Liver (tissue), 9 donors: ENCODE data around the gene TNS1. TPM values are rescaled to one million over a fixed set of nuclear protein-coding genes. Genes with fewer than 3 reads are reported as not detected.
A peak's percentile ranks its signal among the peaks of the same experiment; 100 is the strongest.

Experiments used
- DNase-seq: peaks from one replicate; pipeline ENCODE4 v3.0.0-alpha.2; 2017; ENCODE audit warnings: low spot score
- H3K27ac ChIP-seq, 2 donors: one replicate each; pipeline ENCODE4 v1.7.0; 2013; ENCODE audit warnings: inconsistent platforms in 2 of 2, low read length in 2 of 2, control low read depth in 1 of 2, low read depth in 1 of 2, mild to moderate bottlenecking in 1 of 2
- H3K27me3 ChIP-seq, 4 donors: one replicate each; pipeline versions ENCODE4 v1.6.1 to v1.7.0; 2013; ENCODE audit warnings: low read length in 3 of 4, inconsistent platforms in 1 of 4, mild to moderate bottlenecking in 1 of 4, moderate library complexity in 1 of 4; ENCODE audit not compliant: control insufficient read depth in 4 of 4, insufficient read depth in 4 of 4
- H3K36me3 ChIP-seq, 4 donors: one replicate each; pipeline versions ENCODE4 v1.6.1 to v1.7.0; 2013; ENCODE audit warnings: low read length in 3 of 4, mild to moderate bottlenecking in 3 of 4, low read depth in 1 of 4, moderate library complexity in 1 of 4; ENCODE audit not compliant: control insufficient read depth in 4 of 4, insufficient read depth in 3 of 4
- H3K4me1 ChIP-seq, 4 donors: one replicate each; pipeline versions ENCODE4 v1.6.1 to v1.7.0; 2013; ENCODE audit warnings: low read length in 3 of 4, mild to moderate bottlenecking in 3 of 4, moderate library complexity in 1 of 4; ENCODE audit not compliant: control insufficient read depth in 4 of 4, insufficient read depth in 4 of 4
- H3K4me3 ChIP-seq, 3 donors: one replicate each; pipeline versions ENCODE4 v1.6.1 to v1.7.0; 2013; ENCODE audit warnings: low read length in 3 of 3, control low read depth in 1 of 3, low read depth in 1 of 3, mild to moderate bottlenecking in 1 of 3
- H3K9ac ChIP-seq, 2 donors: one replicate each; pipeline ENCODE4 v1.7.0; 2013; ENCODE audit warnings: low read length in 2 of 2, mild to moderate bottlenecking in 2 of 2, moderate library complexity in 2 of 2, control low read depth in 1 of 2, low read depth in 1 of 2
- H3K9me3 ChIP-seq, 4 donors: one replicate each; pipeline versions ENCODE4 v1.6.1 to v1.7.0; 2013; ENCODE audit warnings: low read length in 3 of 4; ENCODE audit not compliant: control insufficient read depth in 4 of 4
- EGR1 ChIP-seq, 2 donors: IDR thresholded peaks; 2 replicates each; pipeline ENCODE4 v1.6.1; 2016 to 2018; ENCODE audit warnings: antibody characterized with exemption in 2 of 2, low read depth in 2 of 2
- FOXA1 ChIP-seq: IDR thresholded peaks from 2 replicates; pipeline ENCODE4 v1.6.1; 2016; ENCODE audit warnings: antibody characterized with exemption
- FOXA2 ChIP-seq: IDR thresholded peaks from 2 replicates; pipeline ENCODE4 v1.6.1; 2016; ENCODE audit warnings: antibody characterized with exemption
- GABPA ChIP-seq, 2 donors: IDR thresholded peaks in 1 of 2; conservative IDR thresholded peaks in 1 of 2; 2 replicates each; pipeline ENCODE4 v1.6.1; 2016; ENCODE audit warnings: antibody characterized with exemption in 2 of 2, mild to moderate bottlenecking in 1 of 2, moderate library complexity in 1 of 2
- HNF4G ChIP-seq: IDR thresholded peaks from 2 replicates; pipeline ENCODE4 v1.6.1; 2016; ENCODE audit warnings: antibody characterized with exemption
- NR2F2 ChIP-seq: IDR thresholded peaks from 2 replicates; pipeline ENCODE4 v1.6.1; 2016; ENCODE audit warnings: antibody characterized with exemption
- RAD21 ChIP-seq, 2 donors: IDR thresholded peaks; 2 replicates each; pipeline ENCODE4 v1.6.1; 2016; ENCODE audit warnings: antibody characterized with exemption in 2 of 2, mild to moderate bottlenecking in 2 of 2
- RXRA ChIP-seq, 2 donors: IDR thresholded peaks; 2 replicates each; pipeline ENCODE4 v1.6.1; 2017 to 2018; ENCODE audit warnings: antibody characterized with exemption in 2 of 2, mild to moderate bottlenecking in 1 of 2
- YY1 ChIP-seq: IDR thresholded peaks from 2 replicates; pipeline ENCODE4 v1.6.1; 2016; ENCODE audit warnings: antibody characterized with exemption, mild to moderate bottlenecking
- WGBS: extraction: QIAGEN DNeasy Blood & Tissue Kit; methylation state at CpG from one replicate; pipeline ENCODE4 v1.1.7; 2013; 5-methylcytosine and 5-hydroxymethylcytosine counted together
- polyA plus RNA-seq, 2 donors: library from polyadenylated mRNA; stranded (reverse) in 1 of 2; unstranded in 1 of 2; fragments of 200-250 nt in 1 of 2; fragments of >200 nt in 1 of 2; fragmentation: Nextera tagmentation in 1 of 2; extraction: Ambion mirVana in 1 of 2; gene quantifications; one replicate each; pipeline versions ENCODE4 v1.2.1 to v1.2.3, GENCODE V29; 2013 to 2015
- total RNA-seq, 2 donors: library from RNA; depleted of rRNA; stranded (reverse); fragments of >200 nt; gene quantifications; one replicate each; pipeline ENCODE4 v1.2.3, GENCODE V29; 2014
- TF ChIP-seq, protein P1 (sequence below): IDR thresholded peaks from 2 replicates; pipeline ENCODE4 v1.6.1; 2016; ENCODE audit warnings: antibody characterized with exemption
- TF ChIP-seq, protein P2 (sequence below): IDR thresholded peaks from 2 replicates; pipeline ENCODE4 v1.6.1; 2016; ENCODE audit warnings: antibody characterized with exemption
- TF ChIP-seq, protein P3 (sequence below): fragments of 150-350 bp; IDR thresholded peaks from 2 replicates; pipeline ENCODE4 v1.5.1; 2017; ENCODE audit warnings: improper control_type of control experiment, low read depth, low read length; ENCODE audit not compliant: missing input control
- TF ChIP-seq, protein P4 (sequence below): IDR thresholded peaks from 2 replicates; pipeline ENCODE4 v1.6.1; 2016; ENCODE audit warnings: antibody characterized with exemption, mild to moderate bottlenecking
- TF ChIP-seq, protein P5 (sequence below): IDR thresholded peaks from 2 replicates; pipeline ENCODE4 v1.6.1; 2016; ENCODE audit warnings: antibody characterized with exemption
- donor health status: healthy.
- donor health status: healthy.
- donor health status: healthy.
- donor health status: healthy.
- donor health status: healthy.

TNS1 gene
- total and polyA plus RNA-seq, 4 donors, result 16.3 to 128 (median 57.3) TPM

DNA sequence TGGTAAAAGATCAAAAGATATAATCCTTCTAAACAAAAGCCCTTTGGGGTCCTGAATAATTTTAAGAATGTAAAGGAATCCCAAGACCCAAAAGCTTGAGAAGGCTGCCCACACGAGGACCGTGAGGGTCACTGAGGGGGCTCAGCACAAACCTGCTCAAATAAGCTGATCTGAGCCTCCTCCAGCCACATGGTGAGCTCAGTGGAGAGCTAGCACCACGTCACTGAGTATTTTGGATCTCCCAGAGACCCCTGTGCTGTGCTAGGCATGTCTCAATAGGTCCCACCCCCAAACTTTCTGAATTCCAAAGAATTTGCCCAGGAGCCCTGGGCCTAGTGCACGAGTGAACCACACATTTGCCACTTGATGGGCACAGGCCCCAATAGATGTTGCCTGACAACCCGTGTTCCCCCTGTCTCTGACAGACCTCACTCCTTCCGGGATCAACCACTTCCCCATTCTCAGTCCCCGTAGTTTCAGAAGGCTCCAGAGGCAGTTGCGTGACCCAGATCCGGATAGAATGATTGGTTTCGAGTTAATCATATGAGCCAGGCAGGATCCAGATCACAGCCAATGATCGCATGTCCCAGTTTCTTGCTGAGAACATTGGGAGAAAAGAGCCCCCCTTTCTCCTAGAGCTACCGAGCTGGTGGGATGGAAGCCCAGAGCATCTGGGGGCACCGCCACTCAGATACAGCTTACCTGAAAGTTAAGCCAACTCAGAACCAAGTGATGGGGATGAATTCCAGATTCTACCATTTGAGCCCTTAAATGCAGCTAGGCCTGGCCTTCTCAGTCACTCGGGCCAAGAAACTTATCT is 203.8 kb downstream of the TNS1 start:
- TF ChIP-seq, protein P1, sequence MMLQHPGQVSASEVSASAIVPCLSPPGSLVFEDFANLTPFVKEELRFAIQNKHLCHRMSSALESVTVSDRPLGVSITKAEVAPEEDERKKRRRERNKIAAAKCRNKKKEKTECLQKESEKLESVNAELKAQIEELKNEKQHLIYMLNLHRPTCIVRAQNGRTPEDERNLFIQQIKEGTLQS, result no peak
- TF ChIP-seq GABPA (IDR thresholded peaks at IDR 0.05 in 1 of 2, conservative IDR thresholded peaks at IDR 0.05 in 1 of 2) (no peak), FOXA2 (no peak), NR2F2 (no peak), YY1 (no peak)
- Histone ChIP-seq H3K36me3 (peaks cover 0 to 21% (median 10%) of the 10 kb centered on the region in 4 donors), H3K27me3 (no peaks in the 10 kb centered on the region), H3K4me3 (no peak overlapping the region), H3K9me3 (no peaks in the 10 kb centered on the region), H3K9ac (no peak overlapping the region), H3K27ac (no peak overlapping the region), H3K4me1 (no peaks in the 10 kb centered on the region)
- peak; percentile 33 for DNase-seq
- WGBS, result 74% methylated on average over 14 of the region's 14 CpGs

DNA sequence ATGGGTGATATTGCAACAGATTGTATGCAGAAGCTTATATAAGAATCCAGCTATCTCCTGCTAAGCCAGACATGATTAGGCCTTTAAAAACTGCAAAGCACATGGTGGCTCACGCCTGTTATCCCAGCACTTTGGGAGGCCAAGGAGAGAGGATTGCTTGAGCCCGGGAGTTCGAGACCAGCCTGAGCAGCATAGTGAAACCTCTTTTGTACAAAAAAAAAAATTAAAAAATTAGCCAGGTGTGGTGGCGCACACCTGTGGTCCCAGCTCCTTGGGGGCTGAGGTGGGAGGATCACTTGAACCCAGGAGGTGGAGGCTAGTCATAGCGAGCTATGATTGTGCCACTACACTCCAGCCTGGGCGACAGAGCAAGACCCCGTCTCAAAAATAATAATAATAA is 204.6 kb downstream of the TNS1 start:
- no peak overlapping the region for H3K4me3 ChIP-seq
- TF ChIP-seq HNF4G (no peak), FOXA1 (no peak), RAD21 (IDR thresholded peaks at IDR 0.05) (no peak), EGR1 (IDR thresholded peaks at IDR 0.05; ENCODE audit: low read depth in 2 of 2) (no peak), YY1 (no peak), RXRA (IDR thresholded peaks at IDR 0.05) (no peak)
- TF ChIP-seq, protein P2, sequence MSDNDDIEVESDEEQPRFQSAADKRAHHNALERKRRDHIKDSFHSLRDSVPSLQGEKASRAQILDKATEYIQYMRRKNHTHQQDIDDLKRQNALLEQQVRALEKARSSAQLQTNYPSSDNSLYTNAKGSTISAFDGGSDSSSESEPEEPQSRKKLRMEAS, result no peak
- TF ChIP-seq, protein P3, sequence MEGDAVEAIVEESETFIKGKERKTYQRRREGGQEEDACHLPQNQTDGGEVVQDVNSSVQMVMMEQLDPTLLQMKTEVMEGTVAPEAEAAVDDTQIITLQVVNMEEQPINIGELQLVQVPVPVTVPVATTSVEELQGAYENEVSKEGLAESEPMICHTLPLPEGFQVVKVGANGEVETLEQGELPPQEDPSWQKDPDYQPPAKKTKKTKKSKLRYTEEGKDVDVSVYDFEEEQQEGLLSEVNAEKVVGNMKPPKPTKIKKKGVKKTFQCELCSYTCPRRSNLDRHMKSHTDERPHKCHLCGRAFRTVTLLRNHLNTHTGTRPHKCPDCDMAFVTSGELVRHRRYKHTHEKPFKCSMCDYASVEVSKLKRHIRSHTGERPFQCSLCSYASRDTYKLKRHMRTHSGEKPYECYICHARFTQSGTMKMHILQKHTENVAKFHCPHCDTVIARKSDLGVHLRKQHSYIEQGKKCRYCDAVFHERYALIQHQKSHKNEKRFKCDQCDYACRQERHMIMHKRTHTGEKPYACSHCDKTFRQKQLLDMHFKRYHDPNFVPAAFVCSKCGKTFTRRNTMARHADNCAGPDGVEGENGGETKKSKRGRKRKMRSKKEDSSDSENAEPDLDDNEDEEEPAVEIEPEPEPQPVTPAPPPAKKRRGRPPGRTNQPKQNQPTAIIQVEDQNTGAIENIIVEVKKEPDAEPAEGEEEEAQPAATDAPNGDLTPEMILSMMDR, result no peak
- TF ChIP-seq, protein P4, sequence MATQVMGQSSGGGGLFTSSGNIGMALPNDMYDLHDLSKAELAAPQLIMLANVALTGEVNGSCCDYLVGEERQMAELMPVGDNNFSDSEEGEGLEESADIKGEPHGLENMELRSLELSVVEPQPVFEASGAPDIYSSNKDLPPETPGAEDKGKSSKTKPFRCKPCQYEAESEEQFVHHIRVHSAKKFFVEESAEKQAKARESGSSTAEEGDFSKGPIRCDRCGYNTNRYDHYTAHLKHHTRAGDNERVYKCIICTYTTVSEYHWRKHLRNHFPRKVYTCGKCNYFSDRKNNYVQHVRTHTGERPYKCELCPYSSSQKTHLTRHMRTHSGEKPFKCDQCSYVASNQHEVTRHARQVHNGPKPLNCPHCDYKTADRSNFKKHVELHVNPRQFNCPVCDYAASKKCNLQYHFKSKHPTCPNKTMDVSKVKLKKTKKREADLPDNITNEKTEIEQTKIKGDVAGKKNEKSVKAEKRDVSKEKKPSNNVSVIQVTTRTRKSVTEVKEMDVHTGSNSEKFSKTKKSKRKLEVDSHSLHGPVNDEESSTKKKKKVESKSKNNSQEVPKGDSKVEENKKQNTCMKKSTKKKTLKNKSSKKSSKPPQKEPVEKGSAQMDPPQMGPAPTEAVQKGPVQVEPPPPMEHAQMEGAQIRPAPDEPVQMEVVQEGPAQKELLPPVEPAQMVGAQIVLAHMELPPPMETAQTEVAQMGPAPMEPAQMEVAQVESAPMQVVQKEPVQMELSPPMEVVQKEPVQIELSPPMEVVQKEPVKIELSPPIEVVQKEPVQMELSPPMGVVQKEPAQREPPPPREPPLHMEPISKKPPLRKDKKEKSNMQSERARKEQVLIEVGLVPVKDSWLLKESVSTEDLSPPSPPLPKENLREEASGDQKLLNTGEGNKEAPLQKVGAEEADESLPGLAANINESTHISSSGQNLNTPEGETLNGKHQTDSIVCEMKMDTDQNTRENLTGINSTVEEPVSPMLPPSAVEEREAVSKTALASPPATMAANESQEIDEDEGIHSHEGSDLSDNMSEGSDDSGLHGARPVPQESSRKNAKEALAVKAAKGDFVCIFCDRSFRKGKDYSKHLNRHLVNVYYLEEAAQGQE, result no peak
- TF ChIP-seq, protein P1, result no peak
- TF ChIP-seq, protein P5, sequence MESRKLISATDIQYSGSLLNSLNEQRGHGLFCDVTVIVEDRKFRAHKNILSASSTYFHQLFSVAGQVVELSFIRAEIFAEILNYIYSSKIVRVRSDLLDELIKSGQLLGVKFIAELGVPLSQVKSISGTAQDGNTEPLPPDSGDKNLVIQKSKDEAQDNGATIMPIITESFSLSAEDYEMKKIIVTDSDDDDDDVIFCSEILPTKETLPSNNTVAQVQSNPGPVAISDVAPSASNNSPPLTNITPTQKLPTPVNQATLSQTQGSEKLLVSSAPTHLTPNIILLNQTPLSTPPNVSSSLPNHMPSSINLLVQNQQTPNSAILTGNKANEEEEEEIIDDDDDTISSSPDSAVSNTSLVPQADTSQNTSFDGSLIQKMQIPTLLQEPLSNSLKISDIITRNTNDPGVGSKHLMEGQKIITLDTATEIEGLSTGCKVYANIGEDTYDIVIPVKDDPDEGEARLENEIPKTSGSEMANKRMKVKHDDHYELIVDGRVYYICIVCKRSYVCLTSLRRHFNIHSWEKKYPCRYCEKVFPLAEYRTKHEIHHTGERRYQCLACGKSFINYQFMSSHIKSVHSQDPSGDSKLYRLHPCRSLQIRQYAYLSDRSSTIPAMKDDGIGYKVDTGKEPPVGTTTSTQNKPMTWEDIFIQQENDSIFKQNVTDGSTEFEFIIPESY, result no peak
- H3K27ac ChIP-seq, result peak overlapping the region in 1 of 2 donors; percentile 55
- H3K36me3 ChIP-seq, result peaks cover 0 to 13% (median 7%) of the 10 kb centered on the region in 4 donors
- H3K4me1 ChIP-seq, result no peaks in the 10 kb centered on the region
- H3K9me3 ChIP-seq, result no peaks in the 10 kb centered on the region
- H3K27me3 ChIP-seq, result no peaks in the 10 kb centered on the region
- DNase-seq, result peak; percentile 24
- 89% methylated on average over 7 of the region's 7 CpGs for WGBS
- no peak overlapping the region for H3K9ac ChIP-seq
